ENCODE data around the gene PPM1K.
A peak's percentile ranks its signal among the peaks of the same experiment; 100 is the strongest.

DNA sequence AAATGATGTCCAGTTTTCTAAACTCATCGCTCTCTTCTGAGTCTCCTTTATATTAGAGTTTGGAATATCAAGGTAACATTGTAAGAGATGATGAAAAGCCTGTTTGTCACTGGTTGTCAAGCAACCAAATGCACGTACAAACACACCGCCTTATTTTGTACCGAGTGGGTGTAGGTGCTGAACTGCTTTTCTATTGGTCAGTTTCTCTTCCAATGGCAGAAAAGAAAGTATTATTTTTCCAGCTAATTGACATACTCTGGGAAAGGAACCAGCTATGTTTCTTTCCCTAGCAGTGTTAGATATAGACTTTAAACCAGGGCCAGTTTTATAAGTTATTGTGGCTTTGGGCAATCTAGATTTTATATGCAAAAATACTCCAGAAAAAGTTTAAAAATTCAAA lies 6.6 kb upstream of the PPM1K start:
- TF ChIP-seq POLR2A (IDR thresholded peaks at IDR 0.05), result no peak
- TF ChIP-seq, protein P1, sequence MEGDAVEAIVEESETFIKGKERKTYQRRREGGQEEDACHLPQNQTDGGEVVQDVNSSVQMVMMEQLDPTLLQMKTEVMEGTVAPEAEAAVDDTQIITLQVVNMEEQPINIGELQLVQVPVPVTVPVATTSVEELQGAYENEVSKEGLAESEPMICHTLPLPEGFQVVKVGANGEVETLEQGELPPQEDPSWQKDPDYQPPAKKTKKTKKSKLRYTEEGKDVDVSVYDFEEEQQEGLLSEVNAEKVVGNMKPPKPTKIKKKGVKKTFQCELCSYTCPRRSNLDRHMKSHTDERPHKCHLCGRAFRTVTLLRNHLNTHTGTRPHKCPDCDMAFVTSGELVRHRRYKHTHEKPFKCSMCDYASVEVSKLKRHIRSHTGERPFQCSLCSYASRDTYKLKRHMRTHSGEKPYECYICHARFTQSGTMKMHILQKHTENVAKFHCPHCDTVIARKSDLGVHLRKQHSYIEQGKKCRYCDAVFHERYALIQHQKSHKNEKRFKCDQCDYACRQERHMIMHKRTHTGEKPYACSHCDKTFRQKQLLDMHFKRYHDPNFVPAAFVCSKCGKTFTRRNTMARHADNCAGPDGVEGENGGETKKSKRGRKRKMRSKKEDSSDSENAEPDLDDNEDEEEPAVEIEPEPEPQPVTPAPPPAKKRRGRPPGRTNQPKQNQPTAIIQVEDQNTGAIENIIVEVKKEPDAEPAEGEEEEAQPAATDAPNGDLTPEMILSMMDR (IDR thresholded peaks at IDR 0.05), result no peak
- peak in 1 of 2 donors; percentile 67 for TF ChIP-seq POLR2AphosphoS5 (IDR thresholded peaks at IDR 0.05; ENCODE audit: insufficient read depth in 1 of 2, low read depth in 1 of 2)
